HEK293T (cell line): ENCODE data around the gene ARPC5.
"Not testable (repeated sequence)": the region's sequence is repeated elsewhere in the genome, so short reads cannot be mapped to it uniquely, and the experiment has no call there.

Source experiments
- CTCF ChIA-PET: fragments of 350-600 bp; formaldehyde crosslinking; extraction: SDS; loops from one replicate; lab custom pipeline; 2021; ENCODE audit warnings: antibody characterized with exemption, inconsistent platforms; lab: Yijun Ruan, JAX
- POLR2A ChIA-PET: fragments of 350-600 bp; formaldehyde crosslinking; extraction: SDS; loops from one replicate; lab custom pipeline; 2020; ENCODE audit warnings: antibody characterized with exemption, inconsistent platforms; lab: Yijun Ruan, JAX
- DNase-seq: peaks from one replicate; pipeline ENCODE4 v3.0.0; 2012; ENCODE audit warnings: mixed read lengths; ENCODE audit errors: extremely low spot score
- ARNT ChIP-seq: fragments of 450-650 bp; IDR thresholded peaks from 2 replicates; pipeline ENCODE4 v1.6.1; 2017; ENCODE audit warnings: mild to moderate bottlenecking
- BHLHE40 ChIP-seq: fragments of 450-650 bp; IDR thresholded peaks from 2 replicates; pipeline ENCODE4 v1.6.1; 2016; ENCODE audit warnings: mild to moderate bottlenecking, moderate library complexity, borderline replicate concordance
- CTBP1 ChIP-seq: fragments of 450-650 bp; IDR thresholded peaks from 2 replicates; pipeline ENCODE4 v1.6.1; 2016; ENCODE audit warnings: borderline replicate concordance
- ELF4 ChIP-seq: fragments of 450-650 bp; IDR thresholded peaks from 2 replicates; pipeline ENCODE4 v1.6.1; 2017; ENCODE audit warnings: antibody characterized with exemption
- FOXA1 ChIP-seq: fragments of 450-650 bp; IDR thresholded peaks from 2 replicates; pipeline ENCODE4 v1.6.1; 2016; ENCODE audit warnings: mild to moderate bottlenecking
- FOXK2 ChIP-seq: fragments of 450-650 bp; IDR thresholded peaks from 2 replicates; pipeline ENCODE4 v1.6.1; 2016; ENCODE audit warnings: mild to moderate bottlenecking
- FOXM1 ChIP-seq: fragments of 450-650 bp; IDR thresholded peaks from 2 replicates; pipeline ENCODE4 v1.6.1; 2017; ENCODE audit warnings: mild to moderate bottlenecking, borderline replicate concordance
- HDGF ChIP-seq: fragments of 450-650 bp; IDR thresholded peaks from 2 replicates; pipeline ENCODE4 v1.6.1; 2017; ENCODE audit warnings: antibody characterized with exemption, borderline replicate concordance
- L3MBTL2 ChIP-seq: fragments of 450-650 bp; conservative IDR thresholded peaks from 2 replicates; pipeline ENCODE4 v1.6.1; 2016; ENCODE audit warnings: mild to moderate bottlenecking
- LEF1 ChIP-seq: fragments of 450-650 bp; IDR thresholded peaks from 2 replicates; pipeline ENCODE4 v1.6.1; 2017; ENCODE audit warnings: mild to moderate bottlenecking, borderline replicate concordance
- NFRKB ChIP-seq: fragments of 450-650 bp; IDR thresholded peaks from 2 replicates; pipeline ENCODE4 v1.6.1; 2016; ENCODE audit warnings: mild to moderate bottlenecking, moderate library complexity
- PKNOX1 ChIP-seq: fragments of 450-650 bp; IDR thresholded peaks from 2 replicates; pipeline ENCODE4 v1.6.1; 2016
- SP1 ChIP-seq: fragments of 450-650 bp; IDR thresholded peaks from 2 replicates; pipeline ENCODE4 v1.6.1; 2017
- SUZ12 ChIP-seq: fragments of 450-650 bp; IDR thresholded peaks from 2 replicates; pipeline ENCODE4 v1.6.1; 2016; ENCODE audit warnings: mild to moderate bottlenecking
- TARDBP ChIP-seq: fragments of 450-650 bp; IDR thresholded peaks from 2 replicates; pipeline ENCODE4 v1.6.1; 2016
- ZNF384 ChIP-seq: fragments of 450-650 bp; IDR thresholded peaks from 2 replicates; pipeline ENCODE4 v1.6.1; 2016

The ARPC5 gene

GRCh38 chr1:183633676-183634343 lies 1.8 kb downstream of the ARPC5 start:
- DNase-seq: peak; percentile 54
- TF ChIP-seq PKNOX1 (peak; percentile 60), LEF1 (no peak), CTBP1 (no peak)

GRCh38 chr1:183632964-183633363 lies 2.6 kb downstream of the ARPC5 start:
- ChIA-PET CTCF (interaction anchor here (1.1 kb wide), 1 partner anchor 52 kb away, joined by 3 read pairs; no protein-coding TSS in a partner anchor), POLR2A (no interaction called here)
- TF ChIP-seq SP1 (no peak), NFRKB (no peak), ARNT (no peak), ELF4 (no peak), CTBP1 (no peak), TARDBP (no peak), L3MBTL2 (no peak), ZNF384 (no peak), FOXK2 (no peak), LEF1 (no peak), SUZ12 (no peak), BHLHE40 (no peak), FOXM1 (no peak), HDGF (no peak), PKNOX1 (no peak), FOXA1 (no peak)
- DNase-seq: peak; percentile 25

More at GRCh38 chr1:183633676-183634343, 1.8 kb downstream of the ARPC5 start:
- CTCF ChIA-PET: interaction anchor here (0.7 to 1.1 kb wide), 4 partner anchors 51 to 456 kb away, joined by 3 to 8 read pairs (median 3); no protein-coding TSS in a partner anchor
- POLR2A ChIA-PET: no interaction called here

- ChIA-PET CTCF (interaction anchor here (1.3 kb wide), 1 partner anchor 23 kb away, joined by 3 read pairs; no protein-coding TSS in a partner anchor), POLR2A (no interaction called here)
- no peak for DNase-seq
- TF ChIP-seq SUZ12: no peak
- TF ChIP-seq LEF1: no peak
- no peak for TF ChIP-seq ELF4
- TF ChIP-seq CTBP1: no peak
- TF ChIP-seq BHLHE40: no peak
- no peak for TF ChIP-seq PKNOX1
- TF ChIP-seq FOXK2: no peak
- no peak for TF ChIP-seq ZNF384
- TF ChIP-seq SP1: no peak
- TF ChIP-seq L3MBTL2: no peak
- TF ChIP-seq NFRKB: no peak
- no peak for TF ChIP-seq TARDBP
- no peak for TF ChIP-seq ARNT
- TF ChIP-seq FOXA1: no peak
These were observed 3.5 kb downstream of the ARPC5 start for GRCh38 chr1:183632114-183632513.

GRCh38 chr1:183630748-183631147 lies 4.8 kb downstream of the ARPC5 start:
- DNase-seq: no peak
- no peak for TF ChIP-seq CTBP1
- TF ChIP-seq HDGF: no peak
- TF ChIP-seq FOXM1: no peak
- TF ChIP-seq SP1: no peak
- no peak for TF ChIP-seq ELF4
- TF ChIP-seq ARNT: no peak
- TF ChIP-seq L3MBTL2: no peak
- TF ChIP-seq LEF1: no peak
- ChIA-PET CTCF (no interaction called here), POLR2A (no interaction called here)

- ChIA-PET CTCF (no interaction called here), POLR2A (no interaction called here)
- TF ChIP-seq FOXK2: no peak
- TF ChIP-seq FOXM1: no peak
- TF ChIP-seq BHLHE40: no peak
- no peak for TF ChIP-seq ZNF384
- TF ChIP-seq HDGF: no peak
- TF ChIP-seq TARDBP: no peak
- DNase-seq: no peak
These were observed 7.0 kb downstream of the ARPC5 start for GRCh38 chr1:183628537-183628936.

DNA sequence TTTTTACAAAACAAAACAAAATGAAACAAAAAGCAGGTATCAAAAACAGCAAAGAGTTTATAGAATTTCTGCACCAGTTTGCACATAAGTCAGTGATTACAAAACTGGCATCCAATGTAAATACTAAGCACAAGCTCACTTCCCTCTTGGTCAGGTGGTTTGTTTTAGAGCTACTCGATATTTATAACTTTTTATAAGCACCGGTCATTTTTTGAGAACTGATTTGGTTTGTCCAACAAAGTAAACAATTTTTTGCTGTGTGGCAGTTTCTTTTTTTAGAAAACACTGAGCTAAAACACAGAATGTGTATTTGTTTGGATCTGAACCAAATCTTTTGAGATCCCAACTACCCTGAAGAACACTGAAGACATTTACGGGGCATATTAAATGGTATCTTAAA lies 9.3 kb downstream of the ARPC5 start:
- POLR2A ChIA-PET, CTCF ChIA-PET: not testable (repeated sequence)

More for the DNA sequence above, 9.3 kb downstream of the ARPC5 start:
- not testable (repeated sequence) for DNase-seq
